GM21737 (cell line): ENCODE measurements around the gene HNRNPU.

Experiments
- ATAC-seq: cut with Tn5 transposase; IDR thresholded peaks from one replicate; pipeline ENCODE4 v1.9.1; 2021; ENCODE audit warnings: mild to moderate bottlenecking, moderate library complexity; ENCODE audit not compliant: unreplicated experiment

The HNRNPU gene

GRCh38 chr1:244810221-244810620, 54.1 kb downstream of the HNRNPU start:
- no peak for ATAC-seq

GRCh38 chr1:244807138-244807537, 57.2 kb downstream of the HNRNPU start:
- ATAC-seq = no peak

DNA sequence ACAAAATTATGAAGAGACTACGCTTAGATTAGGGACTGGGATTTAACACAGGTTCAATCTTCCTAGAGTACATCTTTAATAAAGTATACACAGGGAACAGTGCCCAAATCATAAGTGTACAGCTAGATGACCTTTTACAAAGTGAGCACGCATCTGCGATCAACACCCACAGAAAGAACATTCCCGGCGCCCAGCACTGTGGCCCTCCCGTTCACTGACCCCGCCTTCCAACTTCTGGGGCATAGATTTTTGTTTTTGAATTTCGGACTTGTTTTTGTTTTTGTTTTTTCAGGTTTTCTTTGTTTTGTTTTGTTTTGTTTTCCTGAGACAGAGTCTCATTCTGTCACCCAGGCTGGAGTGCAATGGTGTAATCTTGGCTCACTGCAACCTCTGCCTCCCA, 59.5 kb downstream of the HNRNPU start:
- ATAC-seq = no peak

DNA sequence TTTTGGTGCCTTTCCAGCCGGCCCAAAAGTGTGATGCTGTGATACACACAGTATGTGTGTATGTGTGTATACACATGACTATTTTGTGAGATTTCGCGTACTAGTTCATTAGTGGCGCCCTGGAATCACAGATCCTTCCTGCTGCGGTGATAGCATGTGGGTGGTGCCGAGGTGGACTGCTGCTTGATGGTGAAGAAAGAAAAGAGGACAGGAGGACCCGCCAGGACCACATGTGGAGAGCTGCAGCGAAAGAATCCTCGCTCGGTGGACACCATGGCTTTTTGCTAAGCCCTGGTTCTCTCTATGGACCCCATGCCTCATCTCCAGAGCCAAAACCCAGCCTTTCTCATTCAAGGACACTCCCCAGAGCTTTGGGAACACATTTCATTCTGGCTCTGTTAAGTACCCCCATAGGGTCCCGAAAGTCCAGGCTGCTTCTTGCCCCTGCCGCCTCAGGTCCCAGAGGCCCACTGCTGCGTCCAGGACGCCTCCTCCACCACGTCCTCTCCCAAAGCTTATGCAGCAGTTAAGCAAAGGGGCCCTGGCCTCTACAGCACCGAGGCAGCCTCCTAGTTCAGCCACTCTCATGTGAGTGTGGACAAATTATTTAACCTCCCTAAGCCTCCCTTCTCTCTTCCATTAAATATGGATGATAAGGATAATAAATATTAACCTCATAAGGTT, 61.6 kb downstream of the HNRNPU start:
- no peak for ATAC-seq

GRCh38 chr1:244802041-244802440, 62.3 kb downstream of the HNRNPU start:
- no peak for ATAC-seq

- ATAC-seq = peak; percentile 51
These were observed 63.1 kb downstream of the HNRNPU start for GRCh38 chr1:244801246-244801645.

- ATAC-seq = no peak
These were observed 63.5 kb downstream of the HNRNPU start for GRCh38 chr1:244800821-244801220.
